HG02973 (cell line): ENCODE results near the gene YTHDC2.
A peak's percentile ranks its signal among the peaks of the same experiment; 100 is the strongest.

Source experiments
- ATAC-seq: cut with Tn5 transposase; IDR thresholded peaks from one replicate; pipeline ENCODE4 v1.9.1; 2021; ENCODE audit warnings: moderate library complexity; ENCODE audit not compliant: unreplicated experiment

The YTHDC2 gene

GRCh38 chr5:113519412-113519811 is 5.9 kb downstream of the YTHDC2 start:
- ATAC-seq: no peak

GRCh38 chr5:113520429-113520828 is 6.9 kb downstream of the YTHDC2 start:
- peak; percentile 81 for ATAC-seq

GRCh38 chr5:113520899-113521298 is 7.4 kb downstream of the YTHDC2 start:
- ATAC-seq: no peak

- no peak for ATAC-seq
Measured at GRCh38 chr5:113523168-113523567, 9.7 kb downstream of the YTHDC2 start.

GRCh38 chr5:113524927-113525326 is 11.4 kb downstream of the YTHDC2 start:
- no peak for ATAC-seq

GRCh38 chr5:113526421-113526820 is 12.9 kb downstream of the YTHDC2 start:
- no peak for ATAC-seq

GRCh38 chr5:113527746-113528145 is 14.3 kb downstream of the YTHDC2 start:
- no peak for ATAC-seq

- no peak for ATAC-seq
Measured at GRCh38 chr5:113531481-113532159, 18.1 kb downstream of the YTHDC2 start.

- ATAC-seq: no peak
Measured at GRCh38 chr5:113538313-113538712, 24.8 kb downstream of the YTHDC2 start.

GRCh38 chr5:113546703-113547183 is 33.2 kb downstream of the YTHDC2 start:
- ATAC-seq: no peak

- ATAC-seq: peak; percentile 81
Measured at GRCh38 chr5:113548396-113548795, 34.9 kb downstream of the YTHDC2 start.

- no peak for ATAC-seq
Measured at GRCh38 chr5:113552137-113552536, 38.6 kb downstream of the YTHDC2 start.

- ATAC-seq: no peak
Measured at GRCh38 chr5:113552620-113553019, 39.1 kb downstream of the YTHDC2 start.

- no peak for ATAC-seq
Measured at GRCh38 chr5:113562828-113563400, 49.4 kb downstream of the YTHDC2 start.

- ATAC-seq: no peak
Measured at GRCh38 chr5:113569396-113569795, 55.9 kb downstream of the YTHDC2 start.

GRCh38 chr5:113572716-113573115 is 59.2 kb downstream of the YTHDC2 start:
- ATAC-seq: no peak

- no peak for ATAC-seq
Measured at GRCh38 chr5:113574417-113574816, 60.9 kb downstream of the YTHDC2 start.

- ATAC-seq: no peak
Measured at GRCh38 chr5:113575074-113575473, 61.6 kb downstream of the YTHDC2 start.

GRCh38 chr5:113578091-113578490 is 64.6 kb downstream of the YTHDC2 start:
- ATAC-seq: no peak

- no peak for ATAC-seq
Measured at GRCh38 chr5:113581388-113581787, 67.9 kb downstream of the YTHDC2 start.

- no peak for ATAC-seq
Measured at GRCh38 chr5:113598150-113598549, 84.7 kb downstream of the YTHDC2 start.

GRCh38 chr5:113598926-113599325 is 85.4 kb downstream of the YTHDC2 start:
- ATAC-seq: no peak
